ENCODE results near the gene RUNX1. TPM values are rescaled to one million over a fixed set of nuclear protein-coding genes. Genes with fewer than 3 reads are reported as not detected.

Gene RUNX1
- total RNA-seq, 3 donors from 2014 or later = 24.8 to 165 (median 127) TPM

GRCh38 chr21:35072557-35072956 is 23.5 kb upstream of the RUNX1 start:
- Histone ChIP-seq H3K9me3 (peaks cover 0 to 3% of the 10 kb centered on the region in 2 donors), H3K27ac (peak overlapping the region in 1 of 2 donors; percentile 36), H3K4me3 (no peak overlapping the region), H3K27me3 (no peaks in the 10 kb centered on the region), H3K36me3 (no peaks in the 10 kb centered on the region), H3K4me1 (no peaks in the 10 kb centered on the region)
- intact Hi-C loops (cut with DNase I; ENCODE audit: low total_unique reads) = no loop called here
- TF ChIP-seq CTCF (IDR thresholded peaks at IDR 0.05) = no peak
- no peak for TF ChIP-seq POLR2A (IDR thresholded peaks at IDR 0.05)
- no peak for TF ChIP-seq POLR2AphosphoS5 (IDR thresholded peaks at IDR 0.05)
- DNase-seq (ENCODE audit: low spot score in 2 of 2) = no peak

GRCh38 chr21:35071347-35071746 is 22.2 kb upstream of the RUNX1 start:
- DNase-seq (ENCODE audit: low spot score in 2 of 2) = no peak
- Histone ChIP-seq H3K4me3 (no peak overlapping the region), H3K36me3 (no peaks in the 10 kb centered on the region), H3K4me1 (no peaks in the 10 kb centered on the region), H3K27ac (no peak overlapping the region), H3K9me3 (peaks cover 0 to 3% of the 10 kb centered on the region in 2 donors), H3K27me3 (no peaks in the 10 kb centered on the region)
- intact Hi-C loops (cut with DNase I; ENCODE audit: low total_unique reads) = no loop called here
- TF ChIP-seq POLR2A (IDR thresholded peaks at IDR 0.05) (no peak), CTCF (IDR thresholded peaks at IDR 0.05) (no peak), POLR2AphosphoS5 (IDR thresholded peaks at IDR 0.05) (no peak)

- Histone ChIP-seq H3K36me3 (no peaks in the 10 kb centered on the region), H3K9me3 (peaks cover 0 to 3% of the 10 kb centered on the region in 2 donors), H3K27ac (no peak overlapping the region), H3K4me1 (no peaks in the 10 kb centered on the region), H3K4me3 (no peak overlapping the region), H3K27me3 (no peaks in the 10 kb centered on the region)
- no peak for DNase-seq (ENCODE audit: low spot score in 2 of 2)
- intact Hi-C loops (cut with DNase I; ENCODE audit: low total_unique reads) = no loop called here
- TF ChIP-seq POLR2A (IDR thresholded peaks at IDR 0.05) = no peak
- no peak for TF ChIP-seq CTCF (IDR thresholded peaks at IDR 0.05)
- TF ChIP-seq POLR2AphosphoS5 (IDR thresholded peaks at IDR 0.05) = no peak
Measured at GRCh38 chr21:35070436-35070835, 21.3 kb upstream of the RUNX1 start.

- no peak for DNase-seq (ENCODE audit: low spot score in 2 of 2)
Measured at GRCh38 chr21:35066824-35067223, 17.7 kb upstream of the RUNX1 start.

More at GRCh38 chr21:35066824-35067223, 17.7 kb upstream of the RUNX1 start:
- H3K4me3 ChIP-seq = no peak overlapping the region
- H3K27ac ChIP-seq = no peak overlapping the region
- no peaks in the 10 kb centered on the region for H3K27me3 ChIP-seq
- H3K36me3 ChIP-seq = no peaks in the 10 kb centered on the region
- H3K9me3 ChIP-seq = no peaks in the 10 kb centered on the region
- intact Hi-C loops (cut with DNase I; ENCODE audit: low total_unique reads) = no loop called here
- no peaks in the 10 kb centered on the region for H3K4me1 ChIP-seq
- TF ChIP-seq POLR2A (IDR thresholded peaks at IDR 0.05) = no peak
- no peak for TF ChIP-seq CTCF (IDR thresholded peaks at IDR 0.05)
